HL-60 (cell line): ENCODE data around the gene CCDC57.

ENCODE experiments used
- DNase-seq, 2 experiments: peaks; one replicate each; pipeline ENCODE4 v3.0.0-alpha.2; 2010 to 2020; ENCODE audit warnings: low read depth in 1 of 2, low spot score in 1 of 2
- H3K27ac ChIP-seq: fragments of 250-450 bp; sonication (Bioruptor Pico); replicated peaks from 2 replicates; pipeline ENCODE4 v1.5.1; 2020; ENCODE audit warnings: mild to moderate bottlenecking, moderate library complexity
- H3K27me3 ChIP-seq: fragments of 250-450 bp; sonication (Bioruptor Pico); 2 replicates; pipeline ENCODE4 v1.5.1; 2021; ENCODE audit warnings: mild to moderate bottlenecking, moderate library complexity; ENCODE audit not compliant: insufficient read depth, poor library complexity, severe bottlenecking
- H3K4me3 ChIP-seq: replicated peaks from 2 replicates; pipeline ENCODE4 v1.5.1; 2011; ENCODE audit warnings: mild to moderate bottlenecking, control low read depth, low read length; ENCODE audit not compliant: insufficient read depth
- CTCF ChIP-seq: IDR thresholded peaks from one replicate; pipeline ENCODE4 v1.5.1; 2011; ENCODE audit warnings: low read length, control low read depth, inconsistent platforms; ENCODE audit not compliant: insufficient read depth
- GABPA ChIP-seq: IDR thresholded peaks from 2 replicates; pipeline ENCODE4 v1.6.1; 2012; ENCODE audit warnings: low read depth
- POLR2AphosphoS5 ChIP-seq: IDR thresholded peaks from 2 replicates; pipeline ENCODE4 v1.6.1; 2012; ENCODE audit warnings: low read depth
- REST ChIP-seq: IDR thresholded peaks from 2 replicates; pipeline ENCODE4 v1.6.1; 2012; ENCODE audit warnings: low read depth; ENCODE audit not compliant: insufficient replicate concordance
- SPI1 ChIP-seq: IDR thresholded peaks from 2 replicates; pipeline ENCODE4 v1.6.1; 2012; ENCODE audit warnings: low read depth, mild to moderate bottlenecking, borderline replicate concordance

Gene CCDC57

GRCh38 chr17:82098169-82098938 lies 114.3 kb downstream of the CCDC57 start, which contains the start of gene FASN:
Gene FASN (minus strand): TSS chr17:82098236. CDS start chr17:82096445, 1,791 bp downstream.
- DNase-seq: peak; percentile 91 to 93
- TF ChIP-seq REST (peak; percentile 26), SPI1 (no peak), GABPA (no peak), CTCF (peak; percentile 10), POLR2AphosphoS5 (peak; percentile 88)
- Histone ChIP-seq H3K27me3 (no peaks in the 10 kb centered on the region), H3K4me3 (peak within 1 kb of the TSS; percentile 67), H3K27ac (peak within 1 kb of the TSS; percentile 86)

GRCh38 chr17:82097919-82098168 lies 114.8 kb downstream of the CCDC57 start:
- H3K4me3 ChIP-seq: peak overlapping the region; percentile 67
- H3K27me3 ChIP-seq: no peaks in the 10 kb centered on the region
- DNase-seq: no peak
- TF ChIP-seq GABPA: no peak
- TF ChIP-seq CTCF: no peak
- TF ChIP-seq SPI1: no peak
- TF ChIP-seq REST: no peak
- TF ChIP-seq POLR2AphosphoS5: no peak
- H3K27ac ChIP-seq: peak overlapping the region; percentile 86

- DNase-seq: peak; percentile 36 to 60
- no peaks in the 10 kb centered on the region for H3K27me3 ChIP-seq
- H3K27ac ChIP-seq: peak overlapping the region; percentile 86
- TF ChIP-seq SPI1 (no peak), REST (no peak), CTCF (no peak), POLR2AphosphoS5 (peak; percentile 25), GABPA (no peak)
- H3K4me3 ChIP-seq: peak overlapping the region; percentile 67
These were observed 115.3 kb downstream of the CCDC57 start for GRCh38 chr17:82097184-82097918.
